ENCODE measurements around the gene ITGB4. TPM values are rescaled to one million over a fixed set of nuclear protein-coding genes. Genes with fewer than 3 reads are reported as not detected.

ITGB4 gene
- total and polyA plus RNA-seq, 2 of the 13 experiments (the other 11 are each of a cell fraction or from before 2014, with no cell fraction given), result 6.9 to 14.5 TPM

DNA sequence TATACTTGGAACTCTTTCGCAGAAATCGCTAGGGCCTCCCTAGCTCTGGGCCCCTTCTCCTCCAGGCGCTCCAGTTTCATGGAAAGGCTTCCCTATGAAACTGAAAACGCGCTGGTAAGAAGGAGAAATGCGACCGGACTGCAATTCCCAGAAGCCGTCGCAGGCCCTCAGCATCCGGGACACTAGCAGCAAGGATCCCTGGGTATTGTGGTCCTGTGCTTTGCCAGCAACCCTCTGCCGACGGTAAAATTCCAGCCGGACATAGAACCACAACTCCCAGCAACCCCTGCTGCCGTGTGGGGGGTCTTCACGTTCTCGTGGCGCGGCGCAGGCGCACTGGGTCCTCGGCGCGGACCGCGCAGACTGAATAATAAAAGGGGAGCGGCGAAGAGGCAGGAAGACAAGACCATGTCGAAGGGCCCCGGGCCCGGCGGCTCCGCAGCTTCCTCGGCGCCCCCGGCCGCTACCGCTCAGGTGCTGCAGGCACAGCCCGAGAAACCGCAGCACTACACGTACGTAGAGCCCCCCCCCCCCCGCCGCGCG, 63.3 kb downstream of the ITGB4 start, which contains the start of gene UNK (continued):
- TF ChIP-seq NONO (IDR thresholded peaks at IDR 0.05) (no peak), NONO (CRISPR knock-in tag; conservative IDR thresholded peaks at IDR 0.05) (no peak), ZFP41 (CRISPR knock-in tag; IDR thresholded peaks at IDR 0.05; ENCODE audit: borderline replicate concordance) (no peak), BHLHE40 (IDR thresholded peaks at IDR 0.05; ENCODE audit: low read length) (no peak), NCOA2 (CRISPR knock-in tag; IDR thresholded peaks at IDR 0.05) (peak; percentile 1; the same call in 1 of the 2 replicates), ELF3 (CRISPR knock-in tag; IDR thresholded peaks at IDR 0.05) (no peak; the same call in 1 of the 2 replicates), ESRRA (CRISPR knock-in tag; IDR thresholded peaks at IDR 0.05; ENCODE audit: low read depth) (peak; percentile 34), IKZF1 (IDR thresholded peaks at IDR 0.05) (no peak), ISX (CRISPR knock-in tag; conservative IDR thresholded peaks at IDR 0.05) (no peak), ZNF234 (CRISPR knock-in tag; conservative IDR thresholded peaks at IDR 0.05) (no peak; the same call in 1 of the 2 replicates), ISL2 (CRISPR knock-in tag; IDR thresholded peaks at IDR 0.05) (0 out of 2 replicates have a peak, but pooled peaks have one; percentile 5), ZMYM2 (CRISPR knock-in tag; IDR thresholded peaks at IDR 0.05) (no peak), ZFP36L2 (CRISPR knock-in tag; IDR thresholded peaks at IDR 0.05) (no peak)
- TF ChIP-seq, protein P1, sequence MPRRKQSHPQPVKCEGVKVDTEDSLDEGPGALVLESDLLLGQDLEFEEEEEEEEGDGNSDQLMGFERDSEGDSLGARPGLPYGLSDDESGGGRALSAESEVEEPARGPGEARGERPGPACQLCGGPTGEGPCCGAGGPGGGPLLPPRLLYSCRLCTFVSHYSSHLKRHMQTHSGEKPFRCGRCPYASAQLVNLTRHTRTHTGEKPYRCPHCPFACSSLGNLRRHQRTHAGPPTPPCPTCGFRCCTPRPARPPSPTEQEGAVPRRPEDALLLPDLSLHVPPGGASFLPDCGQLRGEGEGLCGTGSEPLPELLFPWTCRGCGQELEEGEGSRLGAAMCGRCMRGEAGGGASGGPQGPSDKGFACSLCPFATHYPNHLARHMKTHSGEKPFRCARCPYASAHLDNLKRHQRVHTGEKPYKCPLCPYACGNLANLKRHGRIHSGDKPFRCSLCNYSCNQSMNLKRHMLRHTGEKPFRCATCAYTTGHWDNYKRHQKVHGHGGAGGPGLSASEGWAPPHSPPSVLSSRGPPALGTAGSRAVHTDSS (CRISPR knock-in tag; conservative IDR thresholded peaks at IDR 0.05), result peak; percentile 94
- TF ChIP-seq, protein P2, sequence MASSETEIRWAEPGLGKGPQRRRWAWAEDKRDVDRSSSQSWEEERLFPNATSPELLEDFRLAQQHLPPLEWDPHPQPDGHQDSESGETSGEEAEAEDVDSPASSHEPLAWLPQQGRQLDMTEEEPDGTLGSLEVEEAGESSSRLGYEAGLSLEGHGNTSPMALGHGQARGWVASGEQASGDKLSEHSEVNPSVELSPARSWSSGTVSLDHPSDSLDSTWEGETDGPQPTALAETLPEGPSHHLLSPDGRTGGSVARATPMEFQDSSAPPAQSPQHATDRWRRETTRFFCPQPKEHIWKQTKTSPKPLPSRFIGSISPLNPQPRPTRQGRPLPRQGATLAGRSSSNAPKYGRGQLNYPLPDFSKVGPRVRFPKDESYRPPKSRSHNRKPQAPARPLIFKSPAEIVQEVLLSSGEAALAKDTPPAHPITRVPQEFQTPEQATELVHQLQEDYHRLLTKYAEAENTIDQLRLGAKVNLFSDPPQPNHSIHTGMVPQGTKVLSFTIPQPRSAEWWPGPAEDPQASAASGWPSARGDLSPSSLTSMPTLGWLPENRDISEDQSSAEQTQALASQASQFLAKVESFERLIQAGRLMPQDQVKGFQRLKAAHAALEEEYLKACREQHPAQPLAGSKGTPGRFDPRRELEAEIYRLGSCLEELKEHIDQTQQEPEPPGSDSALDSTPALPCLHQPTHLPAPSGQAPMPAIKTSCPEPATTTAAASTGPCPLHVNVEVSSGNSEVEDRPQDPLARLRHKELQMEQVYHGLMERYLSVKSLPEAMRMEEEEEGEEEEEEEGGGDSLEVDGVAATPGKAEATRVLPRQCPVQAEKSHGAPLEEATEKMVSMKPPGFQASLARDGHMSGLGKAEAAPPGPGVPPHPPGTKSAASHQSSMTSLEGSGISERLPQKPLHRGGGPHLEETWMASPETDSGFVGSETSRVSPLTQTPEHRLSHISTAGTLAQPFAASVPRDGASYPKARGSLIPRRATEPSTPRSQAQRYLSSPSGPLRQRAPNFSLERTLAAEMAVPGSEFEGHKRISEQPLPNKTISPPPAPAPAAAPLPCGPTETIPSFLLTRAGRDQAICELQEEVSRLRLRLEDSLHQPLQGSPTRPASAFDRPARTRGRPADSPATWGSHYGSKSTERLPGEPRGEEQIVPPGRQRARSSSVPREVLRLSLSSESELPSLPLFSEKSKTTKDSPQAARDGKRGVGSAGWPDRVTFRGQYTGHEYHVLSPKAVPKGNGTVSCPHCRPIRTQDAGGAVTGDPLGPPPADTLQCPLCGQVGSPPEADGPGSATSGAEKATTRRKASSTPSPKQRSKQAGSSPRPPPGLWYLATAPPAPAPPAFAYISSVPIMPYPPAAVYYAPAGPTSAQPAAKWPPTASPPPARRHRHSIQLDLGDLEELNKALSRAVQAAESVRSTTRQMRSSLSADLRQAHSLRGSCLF (CRISPR knock-in tag; IDR thresholded peaks at IDR 0.05; ENCODE audit: borderline replicate concordance), result no peak
- TF ChIP-seq, protein P3, sequence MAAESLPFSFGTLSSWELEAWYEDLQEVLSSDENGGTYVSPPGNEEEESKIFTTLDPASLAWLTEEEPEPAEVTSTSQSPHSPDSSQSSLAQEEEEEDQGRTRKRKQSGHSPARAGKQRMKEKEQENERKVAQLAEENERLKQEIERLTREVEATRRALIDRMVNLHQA (CRISPR knock-in tag; IDR thresholded peaks at IDR 0.05), result no peak
- TF ChIP-seq, protein P4, sequence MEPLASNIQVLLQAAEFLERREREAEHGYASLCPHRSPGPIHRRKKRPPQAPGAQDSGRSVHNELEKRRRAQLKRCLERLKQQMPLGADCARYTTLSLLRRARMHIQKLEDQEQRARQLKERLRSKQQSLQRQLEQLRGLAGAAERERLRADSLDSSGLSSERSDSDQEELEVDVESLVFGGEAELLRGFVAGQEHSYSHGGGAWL (CRISPR knock-in tag; IDR thresholded peaks at IDR 0.05), result no peak
- TF ChIP-seq, protein P5, sequence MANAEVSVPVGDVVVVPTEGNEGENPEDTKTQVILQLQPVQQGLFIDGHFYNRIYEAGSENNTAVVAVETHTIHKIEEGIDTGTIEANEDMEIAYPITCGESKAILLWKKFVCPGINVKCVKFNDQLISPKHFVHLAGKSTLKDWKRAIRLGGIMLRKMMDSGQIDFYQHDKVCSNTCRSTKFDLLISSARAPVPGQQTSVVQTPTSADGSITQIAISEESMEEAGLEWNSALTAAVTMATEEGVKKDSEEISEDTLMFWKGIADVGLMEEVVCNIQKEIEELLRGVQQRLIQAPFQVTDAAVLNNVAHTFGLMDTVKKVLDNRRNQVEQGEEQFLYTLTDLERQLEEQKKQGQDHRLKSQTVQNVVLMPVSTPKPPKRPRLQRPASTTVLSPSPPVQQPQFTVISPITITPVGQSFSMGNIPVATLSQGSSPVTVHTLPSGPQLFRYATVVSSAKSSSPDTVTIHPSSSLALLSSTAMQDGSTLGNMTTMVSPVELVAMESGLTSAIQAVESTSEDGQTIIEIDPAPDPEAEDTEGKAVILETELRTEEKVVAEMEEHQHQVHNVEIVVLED (CRISPR knock-in tag; IDR thresholded peaks at IDR 0.05; ENCODE audit: borderline replicate concordance), result peak; percentile 99
- TF ChIP-seq, protein P6, sequence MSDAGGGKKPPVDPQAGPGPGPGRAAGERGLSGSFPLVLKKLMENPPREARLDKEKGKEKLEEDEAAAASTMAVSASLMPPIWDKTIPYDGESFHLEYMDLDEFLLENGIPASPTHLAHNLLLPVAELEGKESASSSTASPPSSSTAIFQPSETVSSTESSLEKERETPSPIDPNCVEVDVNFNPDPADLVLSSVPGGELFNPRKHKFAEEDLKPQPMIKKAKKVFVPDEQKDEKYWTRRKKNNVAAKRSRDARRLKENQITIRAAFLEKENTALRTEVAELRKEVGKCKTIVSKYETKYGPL (CRISPR knock-in tag; IDR thresholded peaks at IDR 0.05), result 0 out of 2 replicates have a peak, but pooled peaks have one; percentile 3
